ENCODE results near the gene SNX7.

Gene SNX7, protein sequence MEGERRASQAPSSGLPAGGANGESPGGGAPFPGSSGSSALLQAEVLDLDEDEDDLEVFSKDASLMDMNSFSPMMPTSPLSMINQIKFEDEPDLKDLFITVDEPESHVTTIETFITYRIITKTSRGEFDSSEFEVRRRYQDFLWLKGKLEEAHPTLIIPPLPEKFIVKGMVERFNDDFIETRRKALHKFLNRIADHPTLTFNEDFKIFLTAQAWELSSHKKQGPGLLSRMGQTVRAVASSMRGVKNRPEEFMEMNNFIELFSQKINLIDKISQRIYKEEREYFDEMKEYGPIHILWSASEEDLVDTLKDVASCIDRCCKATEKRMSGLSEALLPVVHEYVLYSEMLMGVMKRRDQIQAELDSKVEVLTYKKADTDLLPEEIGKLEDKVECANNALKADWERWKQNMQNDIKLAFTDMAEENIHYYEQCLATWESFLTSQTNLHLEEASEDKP

GRCh38 chr1:98661544-98662355 is at the start of gene SNX7:
Gene SNX7, plus strand, starts transcription at chr1:98661721. Its CDS starts 11 bp downstream, at chr1:98661732.
- H3K27me3 Mint-ChIP-seq = peaks cover 43% of the 10 kb centered on the region
- peaks cover 25% of the 10 kb centered on the region for H3K4me1 Mint-ChIP-seq
- H3K4me3 Mint-ChIP-seq = peak within 1 kb of the TSS; percentile 85
- H3K36me3 Mint-ChIP-seq = peaks cover 2% of the 10 kb centered on the region
- no peak within 1 kb of the TSS for H3K27ac Mint-ChIP-seq
- H3K9me3 Mint-ChIP-seq = peaks cover 4% of the 10 kb centered on the region

GRCh38 chr1:98637316-98637715 is 24.2 kb upstream of the SNX7 start:
- Mint-ChIP-seq H3K36me3 (no peaks in the 10 kb centered on the region), H3K27me3 (peaks cover under 1% of the 10 kb centered on the region), H3K9me3 (peaks cover 29% of the 10 kb centered on the region), H3K4me3 (no peak overlapping the region), H3K4me1 (no peaks in the 10 kb centered on the region), H3K27ac (no peak overlapping the region)

- Mint-ChIP-seq H3K9me3 (peaks cover 32% of the 10 kb centered on the region), H3K27me3 (peaks cover 1% of the 10 kb centered on the region), H3K36me3 (no peaks in the 10 kb centered on the region), H3K27ac (no peak overlapping the region), H3K4me3 (no peak overlapping the region), H3K4me1 (no peaks in the 10 kb centered on the region)
These were observed 23.3 kb upstream of the SNX7 start for GRCh38 chr1:98638185-98638584.

GRCh38 chr1:98644510-98644909 is 17.0 kb upstream of the SNX7 start:
- H3K9me3 Mint-ChIP-seq = peaks cover 26% of the 10 kb centered on the region
- peaks cover 1% of the 10 kb centered on the region for H3K27me3 Mint-ChIP-seq
- no peak overlapping the region for H3K4me3 Mint-ChIP-seq
- H3K27ac Mint-ChIP-seq = no peak overlapping the region
- H3K4me1 Mint-ChIP-seq = no peaks in the 10 kb centered on the region
- H3K36me3 Mint-ChIP-seq = no peaks in the 10 kb centered on the region

- no peaks in the 10 kb centered on the region for H3K4me1 Mint-ChIP-seq
- no peak overlapping the region for H3K4me3 Mint-ChIP-seq
These were observed 10.3 kb upstream of the SNX7 start for GRCh38 chr1:98651116-98651632.

DNA sequence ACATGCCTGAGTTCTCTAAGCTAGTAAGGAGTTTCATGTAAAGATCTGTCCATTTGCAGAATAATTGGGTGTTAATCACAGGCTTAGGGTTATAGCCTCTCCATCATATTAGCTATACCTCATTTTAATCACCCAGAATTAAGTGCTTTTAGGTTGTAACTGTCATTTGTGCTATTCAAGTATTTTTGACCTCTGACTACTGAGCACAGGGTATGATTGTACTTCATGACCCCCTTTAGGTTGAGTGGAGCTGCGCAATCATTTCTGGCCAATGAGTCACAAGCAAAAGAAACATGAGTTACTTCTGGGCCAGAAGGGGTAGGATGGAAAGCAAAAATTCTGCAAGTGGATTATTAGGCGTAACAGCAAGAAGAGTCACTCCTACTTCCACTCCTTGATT is 8.4 kb upstream of the SNX7 start:
- Mint-ChIP-seq H3K9me3 (peaks cover 4% of the 10 kb centered on the region), H3K27ac (no peak overlapping the region), H3K27me3 (no peaks in the 10 kb centered on the region), H3K4me3 (no peak overlapping the region), H3K36me3 (no peaks in the 10 kb centered on the region), H3K4me1 (no peaks in the 10 kb centered on the region)

More at GRCh38 chr1:98651116-98651632, 10.3 kb upstream of the SNX7 start:
- Mint-ChIP-seq H3K27ac (no peak overlapping the region), H3K36me3 (no peaks in the 10 kb centered on the region), H3K9me3 (no peaks in the 10 kb centered on the region), H3K27me3 (no peaks in the 10 kb centered on the region)

GRCh38 chr1:98659879-98660278 is 1.6 kb upstream of the SNX7 start:
- Mint-ChIP-seq H3K27me3 (peaks cover 39% of the 10 kb centered on the region), H3K4me1 (peaks cover 25% of the 10 kb centered on the region), H3K36me3 (peaks cover 2% of the 10 kb centered on the region), H3K4me3 (no peak overlapping the region), H3K9me3 (peaks cover 4% of the 10 kb centered on the region), H3K27ac (no peak overlapping the region)

GRCh38 chr1:98660940-98661543 is 479 bp upstream of the SNX7 start:
- peaks cover 25% of the 10 kb centered on the region for H3K4me1 Mint-ChIP-seq
- no peak overlapping the region for H3K27ac Mint-ChIP-seq
- peaks cover 2% of the 10 kb centered on the region for H3K36me3 Mint-ChIP-seq
- H3K4me3 Mint-ChIP-seq = peak overlapping the region; percentile 51
- H3K27me3 Mint-ChIP-seq = peaks cover 42% of the 10 kb centered on the region
- H3K9me3 Mint-ChIP-seq = peaks cover 4% of the 10 kb centered on the region

DNA sequence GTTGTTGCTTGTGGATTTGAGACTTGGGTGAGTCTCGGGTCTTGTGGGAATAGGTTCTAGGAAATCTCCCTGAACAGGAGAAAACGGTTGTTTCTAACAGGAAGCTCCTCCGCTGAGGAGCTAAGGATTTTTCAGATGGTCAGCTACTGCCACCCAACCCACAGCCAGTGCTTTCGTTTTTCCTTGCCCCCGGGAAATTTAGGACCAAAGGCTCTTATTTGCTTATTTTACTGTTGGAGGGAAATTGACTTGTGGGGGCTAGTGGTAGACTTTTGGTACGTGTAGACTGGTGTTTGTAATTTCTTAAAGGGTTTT is 792 bp downstream of the SNX7 start:
- peak overlapping the region; percentile 85 for H3K4me3 Mint-ChIP-seq
- H3K4me1 Mint-ChIP-seq = peaks cover 25% of the 10 kb centered on the region
- H3K27ac Mint-ChIP-seq = no peak overlapping the region
- peaks cover 2% of the 10 kb centered on the region for H3K9me3 Mint-ChIP-seq
- peaks cover 2% of the 10 kb centered on the region for H3K36me3 Mint-ChIP-seq
- peaks cover 43% of the 10 kb centered on the region for H3K27me3 Mint-ChIP-seq

- no peak overlapping the region for H3K4me3 Mint-ChIP-seq
- peaks cover 16% of the 10 kb centered on the region for H3K27me3 Mint-ChIP-seq
- no peaks in the 10 kb centered on the region for H3K9me3 Mint-ChIP-seq
- no peak overlapping the region for H3K27ac Mint-ChIP-seq
- H3K36me3 Mint-ChIP-seq = no peaks in the 10 kb centered on the region
- no peaks in the 10 kb centered on the region for H3K4me1 Mint-ChIP-seq
These were observed 7.2 kb downstream of the SNX7 start for GRCh38 chr1:98668733-98669132.

- peaks cover 8% of the 10 kb centered on the region for H3K27me3 Mint-ChIP-seq
- no peaks in the 10 kb centered on the region for H3K9me3 Mint-ChIP-seq
- no peak overlapping the region for H3K27ac Mint-ChIP-seq
- no peaks in the 10 kb centered on the region for H3K4me1 Mint-ChIP-seq
- H3K4me3 Mint-ChIP-seq = no peak overlapping the region
- no peaks in the 10 kb centered on the region for H3K36me3 Mint-ChIP-seq
These were observed 8.1 kb downstream of the SNX7 start for GRCh38 chr1:98669355-98670296.

- Mint-ChIP-seq H3K27me3 (peaks cover 5% of the 10 kb centered on the region), H3K27ac (no peak overlapping the region), H3K4me1 (no peaks in the 10 kb centered on the region), H3K9me3 (no peaks in the 10 kb centered on the region), H3K4me3 (no peak overlapping the region), H3K36me3 (no peaks in the 10 kb centered on the region)
These were observed 10.7 kb downstream of the SNX7 start for GRCh38 chr1:98672189-98672588.

DNA sequence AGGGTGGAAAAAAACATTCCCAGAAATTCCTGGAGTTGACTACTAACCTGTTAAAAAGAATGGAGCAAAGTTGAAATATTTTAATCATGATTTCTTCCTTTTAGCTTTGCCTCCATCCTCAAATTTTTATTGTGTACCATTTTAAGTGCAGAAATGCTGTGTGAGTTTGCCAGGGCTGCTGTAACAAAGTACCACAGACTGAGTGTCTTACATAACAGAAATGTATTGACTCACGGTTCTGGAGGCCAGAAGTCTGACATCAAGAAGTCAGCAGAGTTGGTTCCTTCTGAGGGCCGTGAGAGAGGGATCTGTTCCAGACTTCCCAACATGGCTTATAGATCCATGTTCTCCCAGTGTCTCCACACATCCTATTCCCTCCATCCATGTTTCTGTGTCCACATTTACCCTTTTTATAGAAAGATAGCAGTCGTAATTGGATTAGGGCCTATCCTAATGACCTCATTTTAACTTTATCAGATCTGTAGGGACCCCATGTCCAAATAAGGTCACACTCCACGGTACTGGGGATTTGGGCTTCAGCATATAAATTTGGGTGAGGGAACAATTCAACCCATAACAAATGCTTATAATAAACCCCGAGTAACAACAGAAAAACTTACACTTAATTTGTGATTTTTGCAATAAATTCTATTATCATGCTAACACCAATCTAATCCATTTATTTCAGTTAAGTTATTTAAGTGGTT is 12.7 kb downstream of the SNX7 start:
- H3K27ac Mint-ChIP-seq = no peak overlapping the region
- H3K36me3 Mint-ChIP-seq = no peaks in the 10 kb centered on the region
- H3K27me3 Mint-ChIP-seq = peaks cover 3% of the 10 kb centered on the region
- H3K4me3 Mint-ChIP-seq = no peak overlapping the region
- H3K4me1 Mint-ChIP-seq = no peaks in the 10 kb centered on the region
- no peaks in the 10 kb centered on the region for H3K9me3 Mint-ChIP-seq

DNA sequence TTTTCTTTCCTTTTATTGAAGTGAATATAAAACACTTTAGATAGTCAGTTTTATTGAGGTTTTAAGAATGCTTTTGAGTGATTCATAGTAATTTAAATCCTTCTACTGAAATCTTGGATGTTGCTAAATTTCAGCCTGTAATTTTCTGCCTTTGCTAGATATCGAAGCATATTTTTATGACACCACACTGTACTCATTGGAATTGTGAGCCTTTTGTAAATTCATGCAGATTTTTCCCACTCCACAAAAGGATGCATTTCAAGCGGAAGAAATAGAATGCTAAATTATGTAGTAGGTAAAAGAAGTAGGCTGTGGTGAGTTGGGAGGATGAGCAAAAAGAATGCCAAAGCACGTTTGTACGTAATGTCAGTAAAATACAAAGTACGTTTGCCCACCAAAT is 13.8 kb downstream of the SNX7 start:
- H3K4me3 Mint-ChIP-seq = no peak overlapping the region
- H3K27me3 Mint-ChIP-seq = peaks cover 3% of the 10 kb centered on the region
- H3K9me3 Mint-ChIP-seq = no peaks in the 10 kb centered on the region
- no peak overlapping the region for H3K27ac Mint-ChIP-seq
- no peaks in the 10 kb centered on the region for H3K36me3 Mint-ChIP-seq
- no peaks in the 10 kb centered on the region for H3K4me1 Mint-ChIP-seq

All from activated naive CD4-positive, alpha-beta T cell treated with anti-CD3 and anti-CD28 coated beads, Interleukin-2, amount 50 U/mL, for 24 hours (primary cell).